Measurements from ENCODE around the gene TRIM10. TPM values are rescaled to one million over a fixed set of nuclear protein-coding genes. Genes with fewer than 3 reads are reported as not detected.

Gene TRIM10
- polyA plus RNA-seq, 3 donors, result not detected

GRCh38 chr6:30130887-30131862 is 29.8 kb downstream of the TRIM10 start:
- Mint-ChIP-seq H3K36me3 (peaks cover 0 to 2% of the 10 kb centered on the region in 2 donors), H3K4me1 (peaks cover 15% of the 10 kb centered on the region), H3K27me3 (ENCODE audit: low read depth in 3 of 3) (peaks cover 66 to 71% (median 67%) of the 10 kb centered on the region in 3 donors), H3K4me3 (peak overlapping the region in 1 of 2 donors; percentile 81), H3K9me3 (peaks cover 0 to 7% (median 2%) of the 10 kb centered on the region in 7 donors), H3K27ac (peak overlapping the region in 1 of 7 donors; percentile 4)
- H3K27me3 ChIP-seq (ENCODE audit: control insufficient read depth in 2 of 2, insufficient read depth in 2 of 2, low read length in 2 of 2), result peaks cover 46 to 75% of the 10 kb centered on the region in 2 donors
- H2AFZ ChIP-seq (ENCODE audit: insufficient read depth, low read depth, low read length, poor library complexity, severe bottlenecking), result no peak overlapping the region
- 41% methylated on average over 16 of the region's 16 CpGs for WGBS (ENCODE audit: insufficient coverage)
- no peak overlapping the region for H3K27ac ChIP-seq (ENCODE audit: low read depth in 1 of 2, low read length in 2 of 2)
- no peak overlapping the region for H3K9ac ChIP-seq (ENCODE audit: insufficient read depth, low read length, poor library complexity, severe bottlenecking)
- H3K4me3 ChIP-seq (replicated peaks in 1 of 3; ENCODE audit: low read depth in 2 of 3, low read length in 3 of 3), result no peak overlapping the region
- no peaks in the 10 kb centered on the region for H4K20me1 ChIP-seq (ENCODE audit: insufficient read depth, low read length)
- peak; percentile 99 for TF ChIP-seq CTCF (IDR thresholded peaks at IDR 0.05)
- intact Hi-C loops (cut with micrococcal nuclease), result loop anchor here in 1 of 2 donors (2.0 kb wide), 1 partner anchor 28 kb away; no protein-coding TSS in a partner anchor
- no peaks in the 10 kb centered on the region for H3K36me3 ChIP-seq (replicated peaks in 1 of 2; ENCODE audit: control insufficient read depth in 1 of 2, insufficient read depth in 2 of 2, low read length in 2 of 2)
- no peak overlapping the region for H3K4me2 ChIP-seq (replicated peaks; ENCODE audit: extremely low read depth, low read length, poor library complexity, severe bottlenecking)
- H3K79me2 ChIP-seq (ENCODE audit: insufficient read depth, low read length), result no peaks in the 10 kb centered on the region
- peaks cover 3 to 8% of the 10 kb centered on the region in 2 donors for H3K4me1 ChIP-seq (ENCODE audit: control insufficient read depth in 1 of 2, insufficient read depth in 2 of 2, low read length in 2 of 2)
- peak; percentile 74 to 84 (median 78) for DNase-seq
- H3K9me3 ChIP-seq (replicated peaks in 1 of 2; ENCODE audit: control insufficient read depth in 1 of 2, insufficient read depth in 1 of 2, low read length in 2 of 2), result peaks cover 0 to 9% of the 10 kb centered on the region in 2 donors

GRCh38 chr6:30130179-30130679 is 30.8 kb downstream of the TRIM10 start:
- intact Hi-C loops (cut with micrococcal nuclease), result loop anchor here in 1 of 2 donors (2.0 kb wide), 1 partner anchor 27 kb away; no protein-coding TSS in a partner anchor
- H4K20me1 ChIP-seq (ENCODE audit: insufficient read depth, low read length), result no peaks in the 10 kb centered on the region
- H3K9ac ChIP-seq (ENCODE audit: insufficient read depth, low read length, poor library complexity, severe bottlenecking), result no peak overlapping the region
- H3K4me3 Mint-ChIP-seq, result peak overlapping the region in 1 of 2 donors; percentile 81
- H3K27me3 Mint-ChIP-seq (ENCODE audit: low read depth in 3 of 3), result peaks cover 67 to 77% (median 70%) of the 10 kb centered on the region in 3 donors
- no peak overlapping the region for H3K4me2 ChIP-seq (replicated peaks; ENCODE audit: extremely low read depth, low read length, poor library complexity, severe bottlenecking)
- H3K36me3 ChIP-seq (replicated peaks in 1 of 2; ENCODE audit: control insufficient read depth in 1 of 2, insufficient read depth in 2 of 2, low read length in 2 of 2), result no peaks in the 10 kb centered on the region
- peaks cover 15% of the 10 kb centered on the region for H3K4me1 Mint-ChIP-seq
- no peak overlapping the region for H3K4me3 ChIP-seq (replicated peaks in 1 of 3; ENCODE audit: low read depth in 2 of 3, low read length in 3 of 3)
- no CpG with 5 or more reads among the region's 4 CpGs for WGBS (ENCODE audit: insufficient coverage)
- H3K79me2 ChIP-seq (ENCODE audit: insufficient read depth, low read length), result no peaks in the 10 kb centered on the region
- H3K27ac Mint-ChIP-seq, result no peak overlapping the region
- no peak overlapping the region for H2AFZ ChIP-seq (ENCODE audit: insufficient read depth, low read depth, low read length, poor library complexity, severe bottlenecking)
- H3K9me3 Mint-ChIP-seq, result peaks cover 0 to 7% (median 2%) of the 10 kb centered on the region in 7 donors
- TF ChIP-seq CTCF (IDR thresholded peaks at IDR 0.05), result no peak
- H3K36me3 Mint-ChIP-seq, result peaks cover 0 to 2% of the 10 kb centered on the region in 2 donors
- peaks cover 0 to 9% of the 10 kb centered on the region in 2 donors for H3K9me3 ChIP-seq (replicated peaks in 1 of 2; ENCODE audit: control insufficient read depth in 1 of 2, insufficient read depth in 1 of 2, low read length in 2 of 2)
- peaks cover 3 to 8% of the 10 kb centered on the region in 2 donors for H3K4me1 ChIP-seq (ENCODE audit: control insufficient read depth in 1 of 2, insufficient read depth in 2 of 2, low read length in 2 of 2)
- peaks cover 46 to 81% of the 10 kb centered on the region in 2 donors for H3K27me3 ChIP-seq (ENCODE audit: control insufficient read depth in 2 of 2, insufficient read depth in 2 of 2, low read length in 2 of 2)
- DNase-seq, result no peak
- H3K27ac ChIP-seq (ENCODE audit: low read depth in 1 of 2, low read length in 2 of 2), result no peak overlapping the region
